GM12874 (cell line): ENCODE measurements around the gene POLG.

Experiments used
- CTCF ChIP-seq: IDR thresholded peaks from 2 replicates; pipeline ENCODE4 v1.5.1; 2011; ENCODE audit warnings: low read depth, mild to moderate bottlenecking, control low read depth, low read length, moderate library complexity; ENCODE audit not compliant: insufficient read depth

The POLG gene

GRCh38 chr15:89342840-89343239, 8.2 kb upstream of the POLG start:
- TF ChIP-seq CTCF, result no peak

GRCh38 chr15:89341316-89342005, 6.8 kb upstream of the POLG start:
- no peak for TF ChIP-seq CTCF

GRCh38 chr15:89340573-89340972, 5.9 kb upstream of the POLG start:
- no peak for TF ChIP-seq CTCF

GRCh38 chr15:89338036-89338435, 3.4 kb upstream of the POLG start:
- TF ChIP-seq CTCF, result no peak

- no peak for TF ChIP-seq CTCF
Observed at GRCh38 chr15:89335298-89336041, 846 bp upstream of the POLG start.

GRCh38 chr15:89333959-89334509, 590 bp downstream of the POLG start:
- no peak for TF ChIP-seq CTCF

GRCh38 chr15:89333011-89333860, 1.4 kb downstream of the POLG start:
- TF ChIP-seq CTCF, result no peak
